ENCODE results near the gene SLC12A6.
A peak's percentile ranks its signal among the peaks of the same experiment; 100 is the strongest.

The SLC12A6 gene

DNA sequence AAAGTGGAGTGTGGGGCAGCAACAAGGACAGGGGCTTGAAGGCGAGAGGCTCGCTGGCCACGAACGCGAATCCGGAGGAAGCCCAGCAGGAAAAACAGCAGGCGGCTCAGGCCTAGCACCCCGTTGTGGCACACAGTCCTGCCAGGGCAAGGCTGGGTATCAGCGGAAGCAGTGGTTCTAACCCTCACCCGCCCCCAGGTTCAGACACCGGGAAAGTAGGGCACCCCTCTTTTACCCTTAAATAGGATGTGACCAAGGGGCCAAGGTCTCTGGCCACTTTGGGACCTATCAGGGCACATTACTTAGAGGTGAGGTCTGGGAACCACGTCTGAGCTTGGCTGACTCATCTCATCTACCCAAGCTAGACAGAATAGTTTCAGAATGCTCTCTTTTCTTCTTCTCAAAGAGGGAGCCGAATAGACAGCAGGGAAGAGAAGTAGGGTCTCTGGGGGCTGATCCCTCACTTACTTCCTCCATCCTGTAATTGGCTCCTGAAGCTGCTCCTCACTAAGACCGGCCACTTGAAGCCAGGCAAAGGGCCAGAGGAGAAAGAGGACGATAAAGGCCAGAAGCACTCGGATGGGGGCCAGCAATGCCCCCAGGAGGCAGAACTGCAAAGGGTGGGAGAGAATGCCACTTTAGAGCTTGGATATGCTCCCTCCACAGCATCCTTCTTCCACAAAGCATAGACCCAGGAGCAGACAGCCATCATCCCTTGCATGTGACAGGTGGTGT, 27.7 kb upstream of the SLC12A6 start:
- ChIA-PET CTCF (interaction anchor here (1.0 to 5.0 kb wide), 4 partner anchors 22 to 255 kb away, joined by 3 to 54 read pairs (median 26); partner anchors contain the start of genes NOP10 and NUTM1), POLR2A (interaction anchor here (1.9 kb wide), 1 partner anchor 28 kb away, joined by 7 read pairs; the partner anchor contains the start of gene SLC12A6)
- peak overlapping the region; percentile 89 for H3K4me3 ChIP-seq (ENCODE audit: low read depth, low read length)
- no peak for DNase-seq (ENCODE audit: low read depth, low spot score)
- no peak for TF ChIP-seq CTCF (IDR thresholded peaks at IDR 0.05; ENCODE audit: insufficient read depth, low read length, missing control alignments)

DNA sequence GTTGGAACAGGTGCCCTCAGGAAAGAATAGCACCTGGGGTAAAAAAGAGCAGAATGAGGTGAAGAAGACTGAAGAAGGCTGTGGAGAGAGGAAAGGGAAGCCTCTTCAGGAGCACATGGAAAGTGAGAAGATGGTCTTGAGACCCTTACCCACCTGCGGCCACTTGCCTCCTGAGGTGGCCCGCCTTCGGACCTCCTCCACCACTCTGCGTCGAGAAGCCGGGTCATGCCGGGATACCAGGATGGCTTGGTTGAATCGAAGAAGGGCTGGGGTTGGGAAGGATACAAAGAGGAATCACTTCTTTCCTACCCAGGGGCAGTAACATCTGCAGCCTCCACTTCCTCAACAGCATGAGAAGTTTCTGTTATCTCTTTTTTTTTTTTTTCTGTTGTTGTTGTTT, 26.5 kb upstream of the SLC12A6 start:
- POLR2A ChIA-PET, result no interaction called here

GRCh38 chr15:34362047-34362773, 24.6 kb upstream of the SLC12A6 start:
- TF ChIP-seq CTCF (IDR thresholded peaks at IDR 0.05; ENCODE audit: insufficient read depth, low read length, missing control alignments), result no peak
- CTCF ChIA-PET, result interaction anchor here (0.9 to 2.6 kb wide), 5 partner anchors 10 to 151 kb away, joined by 3 to 29 read pairs (median 4); partner anchors contain the start of genes NOP10 and NUTM1
- POLR2A ChIA-PET, result no interaction called here
- H3K4me3 ChIP-seq (ENCODE audit: low read depth, low read length), result no peak overlapping the region
- DNase-seq (ENCODE audit: low read depth, low spot score), result no peak

More for the DNA sequence above, 26.5 kb upstream of the SLC12A6 start:
- TF ChIP-seq CTCF (IDR thresholded peaks at IDR 0.05; ENCODE audit: insufficient read depth, low read length, missing control alignments), result no peak
- H3K4me3 ChIP-seq (ENCODE audit: low read depth, low read length), result no peak overlapping the region
- no peak for DNase-seq (ENCODE audit: low read depth, low spot score)
- CTCF ChIA-PET, result no interaction called here

DNA sequence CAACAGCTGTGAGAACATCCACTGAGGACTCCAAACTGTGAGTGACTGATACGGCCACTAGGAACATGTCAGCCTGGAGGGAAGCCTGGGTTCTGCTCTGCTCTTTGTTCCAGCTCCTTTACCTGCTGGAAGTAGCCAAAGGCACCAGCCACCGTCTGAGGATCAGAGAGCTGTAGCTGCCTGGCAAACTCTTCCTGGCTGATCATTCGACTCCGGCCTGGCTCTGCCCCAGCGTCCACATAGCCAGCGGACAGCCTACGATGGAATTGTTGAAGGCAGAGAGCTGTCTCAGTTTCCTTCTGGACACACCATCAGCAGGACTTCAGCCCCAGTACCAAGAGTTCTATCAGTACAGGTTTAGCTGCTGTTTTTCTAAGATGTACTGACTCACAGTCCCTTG, 23.7 kb upstream of the SLC12A6 start:
- TF ChIP-seq CTCF (IDR thresholded peaks at IDR 0.05; ENCODE audit: insufficient read depth, low read length, missing control alignments), result no peak
- no peak overlapping the region for H3K4me3 ChIP-seq (ENCODE audit: low read depth, low read length)
- CTCF ChIA-PET, result interaction anchor here (0.9 to 2.6 kb wide), 7 partner anchors 9 to 252 kb away, joined by 3 to 29 read pairs (median 4); partner anchors contain the start of genes NOP10 and NUTM1
- POLR2A ChIA-PET, result no interaction called here
- no peak for DNase-seq (ENCODE audit: low read depth, low spot score)

- TF ChIP-seq CTCF (IDR thresholded peaks at IDR 0.05; ENCODE audit: insufficient read depth, low read length, missing control alignments), result no peak
- POLR2A ChIA-PET, result no interaction called here
- CTCF ChIA-PET, result interaction anchor here (0.7 to 4.5 kb wide), 7 partner anchors 7 to 251 kb away, joined by 3 to 30 read pairs (median 5); partner anchors contain the start of genes KATNBL1, LPCAT4, NOP10 and NUTM1
- H3K4me3 ChIP-seq (ENCODE audit: low read depth, low read length), result no peak overlapping the region
- no peak for DNase-seq (ENCODE audit: low read depth, low spot score)
These were observed 22.7 kb upstream of the SLC12A6 start for GRCh38 chr15:34360298-34360697.

GRCh38 chr15:34359416-34359815, 21.8 kb upstream of the SLC12A6 start:
- no peak overlapping the region for H3K4me3 ChIP-seq (ENCODE audit: low read depth, low read length)
- CTCF ChIA-PET, result interaction anchor here (0.7 to 4.5 kb wide), 3 partner anchors 8 to 16 kb away, joined by 3 to 30 read pairs (median 29); partner anchors contain the start of genes LPCAT4, NOP10 and NUTM1
- POLR2A ChIA-PET, result no interaction called here
- DNase-seq (ENCODE audit: low read depth, low spot score), result no peak
- TF ChIP-seq CTCF (IDR thresholded peaks at IDR 0.05; ENCODE audit: insufficient read depth, low read length, missing control alignments), result no peak

Data from AG04449 (cell line).